Sigmoid colon (tissue), 7 donors: ENCODE measurements around the gene TBCEL. TPM values are rescaled to one million over a fixed set of nuclear protein-coding genes. Genes with fewer than 3 reads are reported as not detected.

Experiments used
- DNase-seq: peaks from one replicate; pipeline ENCODE4 v3.0.0-alpha.2; 2019
- H3K27ac ChIP-seq, 4 donors: fragments of 200-600 bp; sonication (generic); one replicate each; pipeline ENCODE4 v1.5.1; 2016 to 2019; ENCODE audit warnings: mild to moderate bottlenecking in 1 of 4
- H3K27me3 ChIP-seq, 3 donors: fragments of 200-600 bp; sonication (generic); one replicate each; pipeline ENCODE4 v1.5.1; 2019; ENCODE audit warnings: mild to moderate bottlenecking in 1 of 3
- H3K36me3 ChIP-seq, 4 donors: fragments of 200-600 bp; sonication (generic); one replicate each; pipeline ENCODE4 v1.5.1; 2016 to 2019
- H3K4me1 ChIP-seq, 4 donors: fragments of 200-600 bp; sonication (generic); one replicate each; pipeline ENCODE4 v1.5.1; 2017 to 2019
- H3K4me3 ChIP-seq, 4 donors: fragments of 200-600 bp; sonication (generic); one replicate each; pipeline ENCODE4 v1.5.1; 2017 to 2019; ENCODE audit warnings: mild to moderate bottlenecking in 2 of 4, moderate library complexity in 1 of 4
- H3K9me3 ChIP-seq, 4 donors: fragments of 200-600 bp in 3 of 4; sonication (generic) in 3 of 4; one replicate each; pipeline versions ENCODE4 v1.5.1 to v1.6.1; 2013 to 2019
- EP300 ChIP-seq, 4 donors: sonication (generic); formaldehyde crosslinking; IDR thresholded peaks; one replicate each; pipeline ENCODE4 v1.6.1; 2017; ENCODE audit warnings: antibody characterized with exemption in 4 of 4
- POLR2A ChIP-seq, 2 donors: fragments of 450-650 bp; IDR thresholded peaks; one replicate each; pipeline ENCODE4 v1.6.1; 2016; ENCODE audit warnings: antibody characterized with exemption in 2 of 2, mild to moderate bottlenecking in 2 of 2, moderate library complexity in 2 of 2
- POLR2AphosphoS5 ChIP-seq, 4 donors: sonication (generic); formaldehyde crosslinking; IDR thresholded peaks; one replicate each; pipeline ENCODE4 v1.6.1; 2017; ENCODE audit warnings: antibody characterized with exemption in 4 of 4
- WGBS, 2 donors: extraction: QIAGEN DNeasy Blood & Tissue Kit; methylation state at CpG; one replicate each; pipeline ENCODE4 v1.1.7; 2013; 5-methylcytosine and 5-hydroxymethylcytosine counted together
- intact Hi-C: fragments of 100-400 bp; cut with DNase I; formaldehyde crosslinking; loops from one replicate; pipeline ENCODE4 v1.15.1; 2023
- polyA plus RNA-seq, 3 donors: library from polyadenylated mRNA; stranded (reverse); fragments of 200-250 nt; gene quantifications; one replicate each; pipeline ENCODE4 v1.2.3, GENCODE V29; 2013
- total RNA-seq, 4 donors: library from RNA; depleted of rRNA; stranded (reverse); fragments of >200 nt; gene quantifications; one replicate each; pipeline ENCODE4 v1.1.0, GENCODE V29; 2016
- TF ChIP-seq, protein P1 (sequence below), 4 experiments: fragments of 450-650 bp in 3 of 4; fragments of 200-600 bp in 1 of 4; IDR thresholded peaks; one replicate each; pipeline ENCODE4 v1.5.1; 2016 to 2019; ENCODE audit warnings: antibody characterized with exemption in 4 of 4, mild to moderate bottlenecking in 3 of 4, moderate library complexity in 2 of 4
- donor health status: healthy with polysubstance abuse.
- donor health status: Bipolar disorder and iron deficiency.
- donor health status: healthy.

Gene TBCEL
- total and polyA plus RNA-seq, 7 donors: 4.2 to 53.3 (median 22.4) TPM

DNA sequence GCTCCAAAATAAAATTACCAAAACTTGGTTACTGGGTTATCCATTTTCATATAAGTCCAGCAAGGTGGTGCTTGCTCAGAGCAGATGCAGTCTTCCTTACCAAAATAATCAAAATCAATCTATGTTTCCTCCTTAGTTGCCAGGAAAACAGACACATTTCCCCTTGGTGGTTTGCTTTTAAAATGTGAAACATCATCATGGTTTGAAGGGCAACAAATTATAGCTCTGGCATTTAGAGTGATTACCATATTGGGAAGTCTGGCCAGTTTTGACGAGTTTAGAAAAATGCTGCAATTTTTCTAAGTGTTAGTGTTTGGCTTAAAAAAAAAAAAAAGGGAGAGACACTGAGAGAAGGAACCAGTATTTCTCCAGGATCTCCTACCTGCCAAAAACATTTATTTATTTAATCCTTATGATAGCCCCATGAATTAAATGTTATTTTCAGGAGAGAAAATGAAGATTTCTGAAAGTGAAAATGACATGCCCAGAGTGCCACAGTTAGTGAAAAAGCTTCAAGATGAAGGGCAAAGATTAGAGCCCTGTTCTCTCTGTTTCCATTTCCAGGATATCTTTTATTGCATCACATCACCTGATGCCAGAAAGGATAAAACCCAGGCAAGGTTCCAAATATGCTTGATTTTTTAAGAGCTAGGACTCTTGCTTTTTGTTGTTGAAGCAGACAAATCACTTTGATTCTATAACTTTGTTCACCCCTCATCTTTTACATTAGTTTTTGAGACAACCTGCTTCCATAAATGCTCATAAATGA is 29.6 kb upstream of the TBCEL start:
- TF ChIP-seq POLR2A (IDR thresholded peaks at IDR 0.05) (no peak), POLR2AphosphoS5 (IDR thresholded peaks at IDR 0.05) (no peak), EP300 (IDR thresholded peaks at IDR 0.05) (no peak)
- TF ChIP-seq, protein P1, sequence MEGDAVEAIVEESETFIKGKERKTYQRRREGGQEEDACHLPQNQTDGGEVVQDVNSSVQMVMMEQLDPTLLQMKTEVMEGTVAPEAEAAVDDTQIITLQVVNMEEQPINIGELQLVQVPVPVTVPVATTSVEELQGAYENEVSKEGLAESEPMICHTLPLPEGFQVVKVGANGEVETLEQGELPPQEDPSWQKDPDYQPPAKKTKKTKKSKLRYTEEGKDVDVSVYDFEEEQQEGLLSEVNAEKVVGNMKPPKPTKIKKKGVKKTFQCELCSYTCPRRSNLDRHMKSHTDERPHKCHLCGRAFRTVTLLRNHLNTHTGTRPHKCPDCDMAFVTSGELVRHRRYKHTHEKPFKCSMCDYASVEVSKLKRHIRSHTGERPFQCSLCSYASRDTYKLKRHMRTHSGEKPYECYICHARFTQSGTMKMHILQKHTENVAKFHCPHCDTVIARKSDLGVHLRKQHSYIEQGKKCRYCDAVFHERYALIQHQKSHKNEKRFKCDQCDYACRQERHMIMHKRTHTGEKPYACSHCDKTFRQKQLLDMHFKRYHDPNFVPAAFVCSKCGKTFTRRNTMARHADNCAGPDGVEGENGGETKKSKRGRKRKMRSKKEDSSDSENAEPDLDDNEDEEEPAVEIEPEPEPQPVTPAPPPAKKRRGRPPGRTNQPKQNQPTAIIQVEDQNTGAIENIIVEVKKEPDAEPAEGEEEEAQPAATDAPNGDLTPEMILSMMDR (IDR thresholded peaks at IDR 0.05): no peak
- no peaks in the 10 kb centered on the region for H3K27me3 ChIP-seq
- no peaks in the 10 kb centered on the region for H3K9me3 ChIP-seq
- intact Hi-C loops: no loop called here
- no peaks in the 10 kb centered on the region for H3K36me3 ChIP-seq
- no peak for DNase-seq
- 25 to 38% methylated on average over 1 of the region's 1 CpG for WGBS, 2 donors
- H3K27ac ChIP-seq: no peak overlapping the region
- H3K4me1 ChIP-seq: no peaks in the 10 kb centered on the region
- no peak overlapping the region for H3K4me3 ChIP-seq

DNA sequence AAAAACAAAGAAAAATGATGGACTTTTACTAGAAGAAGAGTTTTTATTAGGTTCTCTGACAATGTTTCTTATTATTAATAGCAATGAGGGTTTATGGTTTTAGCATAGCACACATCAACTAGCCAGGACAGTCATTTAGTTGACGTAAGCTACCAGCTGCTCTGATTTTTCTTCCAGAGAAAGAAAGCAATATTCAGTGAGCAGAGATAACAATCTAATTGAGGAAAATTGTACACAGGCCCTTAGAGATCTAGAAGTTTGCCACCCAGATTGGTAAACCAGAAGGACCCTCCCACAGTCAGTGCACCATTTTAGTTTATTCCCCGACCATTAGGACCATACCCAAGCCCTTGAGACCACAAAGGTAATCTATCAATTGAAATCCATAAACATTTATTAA is 28.7 kb upstream of the TBCEL start:
- 75 to 89% methylated on average over 2 of the region's 2 CpGs for WGBS, 2 donors
- Histone ChIP-seq H3K9me3 (no peaks in the 10 kb centered on the region), H3K4me3 (no peak overlapping the region), H3K27me3 (no peaks in the 10 kb centered on the region), H3K4me1 (no peaks in the 10 kb centered on the region), H3K27ac (no peak overlapping the region), H3K36me3 (no peaks in the 10 kb centered on the region)
- TF ChIP-seq, protein P1 (IDR thresholded peaks at IDR 0.05): no peak
- TF ChIP-seq EP300 (IDR thresholded peaks at IDR 0.05): no peak
- intact Hi-C loops: no loop called here
- DNase-seq: no peak

DNA sequence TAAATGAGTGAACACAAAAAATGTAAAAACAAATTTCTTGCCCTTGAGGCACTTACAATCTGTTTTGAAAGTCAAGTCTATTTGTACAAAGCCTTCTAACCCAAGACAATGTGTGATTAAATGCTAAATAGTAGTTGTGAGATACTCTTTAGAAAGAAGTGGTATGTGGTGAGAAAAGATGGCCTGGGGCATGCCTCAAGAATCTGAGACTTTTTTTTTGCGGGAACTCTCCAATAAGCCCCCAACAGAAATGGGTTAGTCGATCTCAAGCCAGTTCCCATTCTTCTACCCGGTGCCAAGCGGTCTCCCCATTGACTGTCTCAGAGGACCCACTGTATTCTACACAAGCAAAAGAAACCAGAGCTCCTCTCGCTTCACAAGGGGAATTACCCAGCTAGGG is 26.9 kb upstream of the TBCEL start:
- intact Hi-C loops: no loop called here
- Histone ChIP-seq H3K9me3 (no peaks in the 10 kb centered on the region), H3K4me3 (no peak overlapping the region), H3K4me1 (no peaks in the 10 kb centered on the region), H3K27ac (no peak overlapping the region), H3K27me3 (no peaks in the 10 kb centered on the region), H3K36me3 (no peaks in the 10 kb centered on the region)
- WGBS, 2 donors: 90 to 95% methylated on average over 5 of the region's 5 CpGs
- TF ChIP-seq, protein P1 (IDR thresholded peaks at IDR 0.05): no peak
- TF ChIP-seq EP300 (IDR thresholded peaks at IDR 0.05): no peak
- TF ChIP-seq POLR2A (IDR thresholded peaks at IDR 0.05): no peak
- TF ChIP-seq POLR2AphosphoS5 (IDR thresholded peaks at IDR 0.05): no peak
- DNase-seq: no peak

DNA sequence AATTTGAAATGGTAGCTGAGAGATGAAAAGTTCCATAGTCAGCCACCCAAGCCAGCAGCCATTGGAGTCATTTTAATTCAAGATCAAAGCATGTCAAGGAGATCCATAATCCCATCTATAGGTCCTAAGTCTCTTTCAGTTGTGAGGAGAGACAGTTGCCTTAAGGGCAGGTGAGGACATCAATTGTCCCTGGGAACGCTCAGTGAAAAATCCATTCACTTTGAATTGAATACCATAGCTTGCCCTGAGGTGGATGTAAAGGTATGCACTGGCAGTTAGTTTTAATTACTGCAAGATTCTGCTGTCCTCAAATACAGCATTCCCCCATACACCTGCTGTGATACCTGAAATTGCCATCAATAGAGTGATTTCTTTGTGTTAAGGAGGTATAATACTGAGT is 25.3 kb upstream of the TBCEL start:
- intact Hi-C loops: no loop called here
- Histone ChIP-seq H3K9me3 (no peaks in the 10 kb centered on the region), H3K4me1 (no peaks in the 10 kb centered on the region), H3K27me3 (no peaks in the 10 kb centered on the region), H3K4me3 (no peak overlapping the region), H3K36me3 (no peaks in the 10 kb centered on the region), H3K27ac (no peak overlapping the region)
- 96 to 98% methylated on average over 1 of the region's 1 CpG for WGBS, 2 donors
- DNase-seq: no peak
- TF ChIP-seq EP300 (IDR thresholded peaks at IDR 0.05) (no peak), POLR2AphosphoS5 (IDR thresholded peaks at IDR 0.05) (no peak), POLR2A (IDR thresholded peaks at IDR 0.05) (no peak)
- TF ChIP-seq, protein P1 (IDR thresholded peaks at IDR 0.05): no peak
